GM23338 (cell line): ENCODE measurements around the gene SIMC1.
"Not testable (repeated sequence)": the region's sequence is repeated elsewhere in the genome, so short reads cannot be mapped to it uniquely, and the experiment has no call there.

Experiments
- CREB1 ChIP-seq: fragments of 250-450 bp; sonication (Bioruptor Pico); IDR thresholded peaks from 2 replicates; pipeline ENCODE4 v1.5.0; 2020; ENCODE audit warnings: low read depth, mild to moderate bottlenecking, moderate library complexity
- ETS1 ChIP-seq: IDR thresholded peaks from 2 replicates; pipeline ENCODE4 v1.6.1; 2016; ENCODE audit warnings: antibody characterized with exemption
- EZH2 ChIP-seq: fragments of 200-600 bp; sonication (generic); IDR thresholded peaks from one replicate; pipeline ENCODE4 v1.8.0; 2017; ENCODE audit warnings: antibody characterized with exemption, mild to moderate bottlenecking, low read depth; ENCODE audit not compliant: unreplicated experiment
- EZH2phosphoT487 ChIP-seq: fragments of 200-600 bp; sonication (generic); IDR thresholded peaks from one replicate; pipeline ENCODE4 v1.8.1; 2018; ENCODE audit warnings: antibody characterized with exemption; ENCODE audit not compliant: unreplicated experiment
- JUNB ChIP-seq: IDR thresholded peaks from one replicate; pipeline ENCODE4 v1.6.1; 2016; ENCODE audit warnings: antibody characterized with exemption; ENCODE audit not compliant: unreplicated experiment
- NANOG ChIP-seq: IDR thresholded peaks from 2 replicates; pipeline ENCODE4 v1.6.1; 2016; ENCODE audit warnings: antibody characterized with exemption, borderline replicate concordance
- POLR2AphosphoS5 ChIP-seq: IDR thresholded peaks from 2 replicates; pipeline ENCODE4 v1.6.1; 2016; ENCODE audit warnings: antibody characterized with exemption, low read depth
- REST ChIP-seq: IDR thresholded peaks from one replicate; pipeline ENCODE4 v1.6.1; 2018; ENCODE audit warnings: antibody characterized with exemption; ENCODE audit not compliant: unreplicated experiment
- STAT1 ChIP-seq: IDR thresholded peaks from one replicate; pipeline ENCODE4 v1.6.1; 2016; ENCODE audit warnings: antibody characterized with exemption; ENCODE audit not compliant: unreplicated experiment
- ZNF331 ChIP-seq: fragments of 250-450 bp; sonication (Bioruptor Pico); IDR thresholded peaks from 2 replicates; pipeline ENCODE4 v1.5.0; 2020; ENCODE audit warnings: low read depth, mild to moderate bottlenecking, moderate library complexity
- TF ChIP-seq, protein P1 (sequence below), 2 experiments: fragments of 200-600 bp in 1 of 2; sonication (generic) in 1 of 2; conservative IDR thresholded peaks; 2 replicates each; pipeline versions ENCODE4 v1.5.1 to v1.6.1; 2016 to 2017; ENCODE audit warnings: antibody characterized with exemption in 2 of 2, low read depth in 2 of 2, mild to moderate bottlenecking in 2 of 2, moderate library complexity in 1 of 2

DNA sequence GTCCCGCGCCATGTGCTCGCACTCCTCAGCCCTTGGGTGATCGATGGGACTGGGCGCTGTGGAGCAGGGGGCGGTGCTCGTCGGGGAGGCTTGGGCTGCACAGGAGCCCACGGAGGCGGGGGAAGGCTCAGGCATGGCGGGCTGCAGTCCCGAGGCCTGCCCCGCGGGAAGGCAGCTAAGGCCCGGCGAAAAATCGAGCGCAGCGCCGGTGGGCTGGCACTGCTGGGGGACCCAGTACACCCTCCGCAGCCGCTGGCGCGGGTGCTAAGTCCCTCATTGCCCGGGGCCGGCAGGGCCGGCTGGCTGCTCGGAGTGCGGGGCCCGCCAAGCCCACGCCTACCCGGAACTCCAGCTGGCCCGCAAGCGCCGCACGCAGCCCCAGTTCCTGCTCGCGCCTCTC is 16.2 kb upstream of the SIMC1 start:
- TF ChIP-seq, protein P1, sequence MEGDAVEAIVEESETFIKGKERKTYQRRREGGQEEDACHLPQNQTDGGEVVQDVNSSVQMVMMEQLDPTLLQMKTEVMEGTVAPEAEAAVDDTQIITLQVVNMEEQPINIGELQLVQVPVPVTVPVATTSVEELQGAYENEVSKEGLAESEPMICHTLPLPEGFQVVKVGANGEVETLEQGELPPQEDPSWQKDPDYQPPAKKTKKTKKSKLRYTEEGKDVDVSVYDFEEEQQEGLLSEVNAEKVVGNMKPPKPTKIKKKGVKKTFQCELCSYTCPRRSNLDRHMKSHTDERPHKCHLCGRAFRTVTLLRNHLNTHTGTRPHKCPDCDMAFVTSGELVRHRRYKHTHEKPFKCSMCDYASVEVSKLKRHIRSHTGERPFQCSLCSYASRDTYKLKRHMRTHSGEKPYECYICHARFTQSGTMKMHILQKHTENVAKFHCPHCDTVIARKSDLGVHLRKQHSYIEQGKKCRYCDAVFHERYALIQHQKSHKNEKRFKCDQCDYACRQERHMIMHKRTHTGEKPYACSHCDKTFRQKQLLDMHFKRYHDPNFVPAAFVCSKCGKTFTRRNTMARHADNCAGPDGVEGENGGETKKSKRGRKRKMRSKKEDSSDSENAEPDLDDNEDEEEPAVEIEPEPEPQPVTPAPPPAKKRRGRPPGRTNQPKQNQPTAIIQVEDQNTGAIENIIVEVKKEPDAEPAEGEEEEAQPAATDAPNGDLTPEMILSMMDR (conservative IDR thresholded peaks at IDR 0.05; ENCODE audit: low read depth in 2 of 2) = not testable (repeated sequence)
- TF ChIP-seq POLR2AphosphoS5; EZH2phosphoT487; EZH2; ZNF331 (CRISPR knock-in tag); CREB1 (CRISPR knock-in tag); STAT1; JUNB; ETS1; NANOG; REST: not testable (repeated sequence)
